GM12878 (cell line): ENCODE measurements around the gene NUAK2. TPM values are rescaled to one million over a fixed set of nuclear protein-coding genes. Genes with fewer than 3 reads are reported as not detected.
"Not testable (repeated sequence)": the region's sequence is repeated elsewhere in the genome, so short reads cannot be mapped to it uniquely, and the experiment has no call there.

ENCODE experiments used
- ATAC-seq: fragments of 200-7000 bp; cut with Tn5 transposase; 3 replicates; pipeline ENCODE4 v1.9.1; 2020; ENCODE audit warnings: mild to moderate bottlenecking, moderate library complexity
- BruUV-seq: library from RNA; stranded (reverse); fragments of 400-500 nt; replicated peaks from 2 replicates; lab custom pipeline; 2021; lab: Mats Ljungman, UMichigan
- CTCF ChIA-PET: fragments of 300-600 bp; sonication (Branson Sonifier 250); formaldehyde crosslinking; extraction: SDS; loops from one replicate; lab custom pipeline; 2021; ENCODE audit warnings: inconsistent platforms; lab: Yijun Ruan, JAX
- POLR2A ChIA-PET: fragments of 350-600 bp; formaldehyde crosslinking; extraction: SDS; loops from one replicate; lab custom pipeline; 2021; ENCODE audit warnings: inconsistent platforms; lab: Charles Lee
- RAD21 ChIA-PET: fragments of 300-600 bp; sonication (Branson Sonifier 250); formaldehyde crosslinking; loops from one replicate; lab custom pipeline; 2023; ENCODE audit warnings: antibody characterized with exemption; ENCODE audit not compliant: unreplicated experiment; lab: Charles Lee
- SMC1A ChIA-PET: fragments of 300-600 bp; sonication (Branson Sonifier 250); formaldehyde crosslinking; loops from one replicate; lab custom pipeline; 2023; ENCODE audit not compliant: unreplicated experiment, uncharacterized antibody; lab: Charles Lee
- DNase-seq: peaks from one replicate; pipeline ENCODE4 v3.0.0-alpha.2; 2011; ENCODE audit warnings: low read depth, low spot score
- FAIRE-seq: peaks from 3 replicates; lab custom pipeline; 2011; peaks lifted over from hg19 to GRCh38; lab: Jason Lieb, UNC
- H2AFZ ChIP-seq: 2 replicates; pipeline ENCODE4 v1.6.0; 2011; ENCODE audit warnings: low read depth, low read length, control low read depth; ENCODE audit not compliant: control insufficient read depth
- H3K27ac ChIP-seq: 2 replicates; pipeline ENCODE4 v1.5.1; 2011; ENCODE audit warnings: control low read depth; ENCODE audit not compliant: control insufficient read depth, insufficient read depth
- H3K27me3 ChIP-seq, 2 experiments: replicated peaks in 1 of 2; 2 replicates each; pipeline versions ENCODE4 v1.6.0 to v1.6.1; 2011; ENCODE audit warnings: low read length in 1 of 2; ENCODE audit not compliant: control insufficient read depth in 2 of 2, insufficient read depth in 2 of 2
- H3K36me3 ChIP-seq, 2 experiments: 2 replicates each; pipeline ENCODE4 v1.5.1; 2011; ENCODE audit warnings: low read length in 1 of 2; ENCODE audit not compliant: control insufficient read depth in 2 of 2, insufficient read depth in 2 of 2
- H3K4me1 ChIP-seq: 2 replicates; pipeline ENCODE4 v1.6.1; 2011; ENCODE audit warnings: mild to moderate bottlenecking, low read length, moderate library complexity, mixed read lengths; ENCODE audit not compliant: control insufficient read depth, insufficient read depth
- H3K4me2 ChIP-seq: 2 replicates; pipeline ENCODE4 v1.6.0; 2011; ENCODE audit warnings: control low read depth; ENCODE audit not compliant: control insufficient read depth, insufficient read depth
- H3K4me3 ChIP-seq: fragments of 200-600 bp; sonication (generic); 2 replicates; pipeline ENCODE4 v1.5.1; 2016
- H3K79me2 ChIP-seq: 2 replicates; pipeline ENCODE4 v1.6.0; 2011; ENCODE audit warnings: low read length; ENCODE audit not compliant: control insufficient read depth, insufficient read depth
- H3K9ac ChIP-seq: 2 replicates; pipeline ENCODE4 v1.8.0; 2011; ENCODE audit warnings: low read length, control low read depth, mixed read lengths; ENCODE audit not compliant: control insufficient read depth, insufficient read depth
- H3K9me3 ChIP-seq: replicated peaks from 3 replicates; pipeline ENCODE4 v1.5.1; 2011; ENCODE audit warnings: mild to moderate bottlenecking, low read length; ENCODE audit not compliant: control insufficient read depth, insufficient read depth
- H4K20me1 ChIP-seq: 2 replicates; pipeline ENCODE4 v1.6.0; 2011; ENCODE audit not compliant: control insufficient read depth, insufficient read depth
- CREB1 ChIP-seq: IDR thresholded peaks from 2 replicates; pipeline ENCODE4 v1.6.1; 2012; ENCODE audit warnings: low read depth, mild to moderate bottlenecking, inconsistent platforms
- IKZF1 ChIP-seq: fragments of 450-650 bp; conservative IDR thresholded peaks from 2 replicates; pipeline ENCODE4 v1.6.1; 2017; ENCODE audit warnings: antibody characterized with exemption, mild to moderate bottlenecking
- PRDM15 ChIP-seq: fragments of 450-650 bp; formaldehyde crosslinking; IDR thresholded peaks from 2 replicates; pipeline ENCODE4 v1.4.0; 2020; ENCODE audit warnings: mild to moderate bottlenecking, moderate library complexity
- RAD21 ChIP-seq: IDR thresholded peaks from 2 replicates; pipeline ENCODE4 v1.6.1; 2011; ENCODE audit warnings: mild to moderate bottlenecking, low read depth, low read length, moderate library complexity; ENCODE audit not compliant: insufficient read depth
- WGBS: methylation state at CpG from one replicate; pipeline ENCODE4 v1.1.6; 2016; ENCODE audit warnings: low lambda C conversion rate; ENCODE audit not compliant: insufficient replicate concordance, insufficient coverage; ENCODE audit errors: missing lambda C conversion rate; 5-methylcytosine and 5-hydroxymethylcytosine counted together
- in situ Hi-C: fragments of 300-500 bp; cut with MboI; formaldehyde crosslinking; loops from 9 replicates; pipeline ENCODE4 v1.14.3; 2018; ENCODE audit warnings: mixed read lengths
- intact Hi-C: fragments of 100-400 bp; cut with micrococcal nuclease; formaldehyde crosslinking; loops from one replicate; pipeline ENCODE4 v1.14.2; 2022; ENCODE audit not compliant: unreplicated experiment
- polyA plus RNA-seq, 11 experiments: library from polyadenylated mRNA; depleted of rRNA in 4 of 11; unstranded in 6 of 11; stranded (reverse) in 5 of 11; fragments of >200 nt; fragmentation: Nextera tagmentation in 4 of 11; fragmentation: Illumina TruSeq in 1 of 11; extraction: Ambion mirVana in 4 of 11; extraction: Trizol in 1 of 11; gene quantifications; 1 replicate in 1 of 11; 2 replicates in 10 of 11; pipeline versions ENCODE4 v1.2.1 to v1.2.3, GENCODE V29; 2011 to 2016; ENCODE audit warnings: inconsistent platforms in 2 of 11, missing spikeins in 2 of 11, low read depth in 1 of 11
- total RNA-seq, 4 experiments: library from RNA; depleted of rRNA in 3 of 4; stranded (reverse); fragments of >200 nt in 3 of 4; fragmentation: Illumina TruSeq in 1 of 4; extraction: Trizol in 1 of 4; gene quantifications; 2 replicates each; pipeline versions ENCODE4 v1.2.1 to v1.2.3, GENCODE V29; 2013 to 2021

The NUAK2 gene
- total and polyA plus RNA-seq, 10 of the 15 experiments (the other 5 are each of a cell fraction or from before 2014, with no cell fraction given) = 0.27 to 3.0 (median 1.2) TPM

- FAIRE-seq = no peak
- no peaks in the 10 kb centered on the region for H4K20me1 ChIP-seq
- no TSS peak for BruUV-seq
- WGBS = 59% methylated on average over 9 of the region's 9 CpGs
- no peak overlapping the region for H3K9ac ChIP-seq
- TF ChIP-seq RAD21 (no peak), PRDM15 (no peak), CREB1 (no peak), IKZF1 (0 out of 2 replicates have a peak, but pooled peaks have one; percentile 17)
- TF ChIP-seq, all 136 proteins: peak for 1
- no peaks in the 10 kb centered on the region for H3K9me3 ChIP-seq
- CTCF ChIA-PET = interaction anchor here (59.5 kb wide), 1 partner anchor 28 kb away, joined by 2333 read pairs; no protein-coding TSS in a partner anchor
- RAD21 ChIA-PET = interaction anchor here (0.6 to 2.1 kb wide), 4 partner anchors 9 to 15 kb away, joined by 3 to 8 read pairs (median 4); no protein-coding TSS in a partner anchor
- POLR2A ChIA-PET = interaction anchor here (0.6 to 1.0 kb wide), 4 partner anchors 15 to 33 kb away, joined by 3 to 5 read pairs (median 4); partner anchors contain the start of gene NUAK2
- H3K4me3 ChIP-seq = no peak overlapping the region
- SMC1A ChIA-PET = interaction anchor here (1.0 to 1.3 kb wide), 4 partner anchors 15 to 26 kb away, joined by 3 read pairs; no protein-coding TSS in a partner anchor
- ATAC-seq (no peak), DNase-seq (no peak)
- in situ Hi-C loops (no loop called here), intact Hi-C loops (no loop called here)
- H3K27ac ChIP-seq = no peak overlapping the region
- no peaks in the 10 kb centered on the region; a peak in 1 of 4 replicates for H3K27me3 ChIP-seq
- no peaks in the 10 kb centered on the region for H3K79me2 ChIP-seq
- no peak overlapping the region for H3K4me2 ChIP-seq
- H3K4me1 ChIP-seq = peaks cover 6% of the 10 kb centered on the region
- no peaks in the 10 kb centered on the region; a peak in 1 of 4 replicates for H3K36me3 ChIP-seq
- H2AFZ ChIP-seq = no peak overlapping the region
Measured at GRCh38 chr1:205298191-205298994, 23.2 kb downstream of the NUAK2 start.

- ATAC-seq, H3K27me3 ChIP-seq, H3K79me2 ChIP-seq, H3K36me3 ChIP-seq, H3K27ac ChIP-seq, H3K4me1 ChIP-seq, FAIRE-seq, H3K9me3 ChIP-seq, H3K4me3 ChIP-seq, H3K4me2 ChIP-seq, BruUV-seq, intact Hi-C loops, DNase-seq, in situ Hi-C loops, H3K9ac ChIP-seq, H2AFZ ChIP-seq, H4K20me1 ChIP-seq: not testable (repeated sequence)
- 64% methylated on average over 5 of the region's 5 CpGs for WGBS
- ChIA-PET POLR2A (interaction anchor here (0.6 to 1.0 kb wide), 4 partner anchors 16 to 33 kb away, joined by 3 to 5 read pairs (median 4); partner anchors contain the start of gene NUAK2), SMC1A (interaction anchor here (0.7 to 1.1 kb wide), 4 partner anchors 16 to 320 kb away, joined by 3 read pairs; no protein-coding TSS in a partner anchor), CTCF (interaction anchor here (59.5 kb wide), 1 partner anchor 27 kb away, joined by 2333 read pairs; no protein-coding TSS in a partner anchor), RAD21 (interaction anchor here (0.7 to 2.1 kb wide), 2 partner anchors 10 to 12 kb away, joined by 4 to 8 read pairs; no protein-coding TSS in a partner anchor)
Measured at GRCh38 chr1:205297546-205298177, 23.9 kb downstream of the NUAK2 start.
